Endothelial cell of umbilical vein (primary cell): ENCODE measurements around the gene OCIAD1. TPM values are rescaled to one million over a fixed set of nuclear protein-coding genes. Genes with fewer than 3 reads are reported as not detected.

Experiments used
- BruUV-seq: library from RNA; stranded (reverse); fragments of 400-500 nt; replicated peaks from 2 replicates; lab custom pipeline; 2021; lab: Mats Ljungman, UMichigan
- CTCF ChIA-PET: fragments of 300-600, 350-600 bp; sonication (Branson Sonifier 250); formaldehyde crosslinking; loops from one replicate; lab custom pipeline; 2021; ENCODE audit warnings: antibody characterized with exemption, inconsistent platforms; lab: Charles Lee
- POLR2A ChIA-PET: fragments of 300-600, 350-600 bp; sonication (Branson Sonifier 250); formaldehyde crosslinking; loops from one replicate; lab custom pipeline; 2021; ENCODE audit warnings: antibody characterized with exemption, inconsistent platforms; lab: Charles Lee
- DNase-seq: peaks from one replicate; pipeline ENCODE4 v3.0.0-alpha.2; 2011; ENCODE audit warnings: low read depth, low spot score
- FAIRE-seq: peaks from 2 replicates; lab custom pipeline; 2011; peaks lifted over from hg19 to GRCh38; lab: Jason Lieb, UNC
- H2AFZ ChIP-seq: 2 replicates; pipeline ENCODE4 v1.6.0; 2012; ENCODE audit warnings: low read depth, low read length, control low read depth, inconsistent platforms
- H3K27ac ChIP-seq: 2 replicates; pipeline ENCODE4 v1.5.1; 2011; ENCODE audit warnings: low read depth, mild to moderate bottlenecking, control low read depth, low read length, moderate library complexity; ENCODE audit not compliant: insufficient read depth
- H3K27me3 ChIP-seq, 2 experiments: 2 replicates each; pipeline versions ENCODE4 v1.6.0 to v1.6.1; 2011; ENCODE audit warnings: low read length in 2 of 2, mixed read lengths in 1 of 2; ENCODE audit not compliant: control insufficient read depth in 2 of 2, insufficient read depth in 2 of 2
- H3K36me3 ChIP-seq, 2 experiments: 2 replicates in 1 of 2; 3 replicates in 1 of 2; pipeline ENCODE4 v1.5.1; 2011; ENCODE audit warnings: low read length in 2 of 2, mild to moderate bottlenecking in 1 of 2, moderate library complexity in 1 of 2; ENCODE audit not compliant: control insufficient read depth in 2 of 2, insufficient read depth in 2 of 2; ENCODE audit errors: extremely low read depth in 1 of 2
- H3K4me1 ChIP-seq: 3 replicates; pipeline ENCODE4 v1.5.1; 2011; ENCODE audit warnings: mild to moderate bottlenecking, low read length; ENCODE audit not compliant: control insufficient read depth, insufficient read depth; ENCODE audit errors: extremely low read depth
- H3K4me2 ChIP-seq: 2 replicates; pipeline ENCODE4 v1.6.1; 2011; ENCODE audit warnings: low read length, control low read depth, mixed read lengths; ENCODE audit not compliant: insufficient read depth
- H3K4me3 ChIP-seq, 3 experiments: fragments of 200-600 bp in 1 of 3; sonication (generic), shearing (Covaris generic) in 1 of 3; replicated peaks in 1 of 3; 2 replicates each; pipeline ENCODE4 v1.5.1; 2011 to 2016; ENCODE audit warnings: control low read depth in 3 of 3, low read length in 3 of 3, mild to moderate bottlenecking in 2 of 3, inconsistent platforms in 1 of 3, low read depth in 1 of 3, moderate library complexity in 1 of 3; ENCODE audit not compliant: insufficient read depth in 1 of 3
- H3K79me2 ChIP-seq: 2 replicates; pipeline ENCODE4 v1.6.0; 2012; ENCODE audit warnings: low read length, inconsistent platforms; ENCODE audit not compliant: control insufficient read depth, insufficient read depth
- H3K9ac ChIP-seq: replicated peaks from 2 replicates; pipeline ENCODE3; 2011; ENCODE audit warnings: low read length, control low read depth; ENCODE audit not compliant: insufficient read depth; ENCODE audit errors: extremely low read depth
- H3K9me1 ChIP-seq: replicated peaks from 3 replicates; pipeline ENCODE4 v1.6.0; 2011; ENCODE audit warnings: mild to moderate bottlenecking, low read length; ENCODE audit not compliant: control insufficient read depth, insufficient read depth; ENCODE audit errors: extremely low read depth
- H3K9me3 ChIP-seq: replicated peaks from 2 replicates; pipeline ENCODE4 v1.5.1; 2012; ENCODE audit warnings: low read length, inconsistent platforms; ENCODE audit not compliant: control insufficient read depth, insufficient read depth
- H4K20me1 ChIP-seq: replicated peaks from 2 replicates; pipeline ENCODE3; 2011; ENCODE audit warnings: mild to moderate bottlenecking, low read length; ENCODE audit not compliant: control insufficient read depth, insufficient read depth; ENCODE audit errors: extremely low read depth
- CTCF ChIP-seq, 2 donors: IDR thresholded peaks; 1 replicate in 1 of 2; 2 replicates in 1 of 2; pipeline ENCODE4 v1.5.1; 2011; ENCODE audit warnings: low read length in 2 of 2, mild to moderate bottlenecking in 2 of 2, moderate library complexity in 2 of 2, control low read depth in 1 of 2, inconsistent platforms in 1 of 2, low read depth in 1 of 2; ENCODE audit not compliant: insufficient read depth in 1 of 2; ENCODE audit errors: extremely low read depth in 1 of 2
- EZH2 ChIP-seq: IDR thresholded peaks from 2 replicates; pipeline ENCODE4 v1.6.1; 2012; ENCODE audit warnings: borderline replicate concordance, low read depth, mild to moderate bottlenecking, moderate library complexity, low read length, inconsistent platforms; ENCODE audit not compliant: severe bottlenecking
- FOS ChIP-seq: IDR thresholded peaks from 2 replicates; pipeline ENCODE4 v1.6.1; 2011; ENCODE audit warnings: mild to moderate bottlenecking, low read length, moderate library complexity, borderline replicate concordance; ENCODE audit not compliant: insufficient read depth
- GATA2 ChIP-seq: IDR thresholded peaks from 2 replicates; pipeline ENCODE4 v1.7.0; 2011; ENCODE audit warnings: low read depth, mild to moderate bottlenecking, moderate library complexity, mixed read lengths, low read length; ENCODE audit not compliant: insufficient read length, insufficient read depth
- JUN ChIP-seq: IDR thresholded peaks from 2 replicates; pipeline ENCODE4 v1.6.1; 2011; ENCODE audit warnings: borderline replicate concordance, low read depth; ENCODE audit not compliant: insufficient read length, insufficient read depth
- MAX ChIP-seq: IDR thresholded peaks from 2 replicates; pipeline ENCODE4 v1.6.1; 2011; ENCODE audit not compliant: insufficient read depth, insufficient read length
- MYC ChIP-seq: IDR thresholded peaks from one replicate; pipeline ENCODE4 v1.6.1; 2011; ENCODE audit warnings: mild to moderate bottlenecking, low read depth, low read length
- POLR2A ChIP-seq: IDR thresholded peaks from 2 replicates; pipeline ENCODE4 v1.6.1; 2012; ENCODE audit warnings: low read depth, mild to moderate bottlenecking, control low read depth, low read length
- POLR2AphosphoS5 ChIP-seq: IDR thresholded peaks from 2 replicates; pipeline ENCODE4 v1.6.1; 2012; ENCODE audit warnings: low read depth, mild to moderate bottlenecking, control low read depth, low read length, moderate library complexity; ENCODE audit not compliant: insufficient read depth
- dilution Hi-C: fragments of 300-500 bp; cut with MboI; formaldehyde crosslinking; loops from one replicate; pipeline ENCODE4 v1.15.0; 2019; ENCODE audit warnings: low sequenced_read_pairs; ENCODE audit not compliant: extremely low pct_ligation_motif_present
- intact Hi-C: fragments of 100-400 bp; cut with micrococcal nuclease; formaldehyde crosslinking; loops from one replicate; pipeline ENCODE4 v1.10.0; 2022
- polyA plus RNA-seq, 4 experiments: library from polyadenylated mRNA; depleted of rRNA in 3 of 4; stranded (reverse) in 3 of 4; unstranded in 1 of 4; fragments of >200 nt; gene quantifications; 2 replicates each; pipeline versions ENCODE4 v1.2.1 to v1.2.3, GENCODE V29; 2011 to 2012; ENCODE audit warnings: missing spikeins in 1 of 4
- total RNA-seq: library from RNA; stranded (reverse); gene quantifications from 2 replicates; pipeline ENCODE4 v1.2.3, GENCODE V29; 2021

Gene OCIAD1
- total and polyA plus RNA-seq, 2 donors (not counting 3 experiments of a cell fraction or from before 2014, with no cell fraction given): 81.7 to 101 TPM

DNA sequence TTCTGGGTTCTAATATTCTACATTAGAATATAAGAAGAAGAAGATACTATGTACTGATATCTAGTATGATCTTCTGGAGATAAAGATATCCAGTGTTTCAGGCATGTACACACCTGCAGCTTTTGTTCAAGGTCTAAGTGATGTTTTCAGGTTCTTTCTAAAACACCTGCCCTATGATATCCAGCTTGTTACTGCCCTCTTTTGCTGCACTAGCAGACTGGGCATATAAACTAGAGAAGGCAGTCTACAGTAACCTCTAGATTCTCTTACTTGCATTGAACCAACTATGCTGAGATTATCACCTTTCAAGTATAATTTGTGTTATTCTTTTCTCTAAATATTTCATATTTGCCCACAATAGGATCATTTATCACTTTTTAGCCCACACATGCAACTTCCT, 48.9 kb upstream of the OCIAD1 start:
- Histone ChIP-seq H4K20me1 (no peaks in the 10 kb centered on the region), H3K36me3 (no peaks in the 10 kb centered on the region), H3K4me1 (peaks cover 21% of the 10 kb centered on the region), H3K9me3 (no peaks in the 10 kb centered on the region), H2AFZ (no peak overlapping the region), H3K4me3 (no peak overlapping the region), H3K27ac (no peak overlapping the region), H3K9me1 (no peaks in the 10 kb centered on the region), H3K27me3 (no peaks in the 10 kb centered on the region), H3K4me2 (no peak overlapping the region), H3K79me2 (peaks cover 23% of the 10 kb centered on the region), H3K9ac (no peak overlapping the region)
- TF ChIP-seq MYC: no peak
- no peak for TF ChIP-seq CTCF (IDR thresholded peaks at IDR 0.05; ENCODE audit: extremely low read depth in 1 of 2, insufficient read depth in 1 of 2, low read depth in 1 of 2, low read length in 2 of 2)
- TF ChIP-seq FOS: no peak
- TF ChIP-seq JUN: no peak
- no peak for TF ChIP-seq POLR2AphosphoS5
- no peak for TF ChIP-seq POLR2A
- no peak for TF ChIP-seq MAX
- TF ChIP-seq GATA2: no peak
- TF ChIP-seq EZH2: no peak
- intact Hi-C loops (loop anchor here (2.0 kb wide), 1 partner anchor 99 kb away; no protein-coding TSS in a partner anchor), dilution Hi-C loops (no loop called here)
- POLR2A ChIA-PET: no interaction called here
- BruUV-seq: no TSS peak
- DNase-seq: no peak
- CTCF ChIA-PET: interaction anchor here (1.4 to 3.7 kb wide), 3 partner anchors 9 to 203 kb away, joined by 3 to 41 read pairs (median 7); no protein-coding TSS in a partner anchor
- FAIRE-seq: no peak
